ENCODE results near the gene ZNF155. TPM values are rescaled to one million over a fixed set of nuclear protein-coding genes. Genes with fewer than 3 reads are reported as not detected.

ZNF155 gene
- total and polyA plus RNA-seq, 5 experiments from 2014 or later: 0.58 to 13.7 (median 2.3) TPM

GRCh38 chr19:44010468-44010867, 26.5 kb downstream of the ZNF155 start:
- H3K27ac Mint-ChIP-seq: no peak overlapping the region
- no peak overlapping the region for H3K4me3 Mint-ChIP-seq
- DNase-seq (no peak), ATAC-seq (no peak)
- H3K9me3 Mint-ChIP-seq: peaks cover 29 to 99% (median 84%) of the 10 kb centered on the region in 9 donors
- peaks cover 65 to 92% (median 87%) of the 10 kb centered on the region in 3 donors for H3K36me3 Mint-ChIP-seq
- peaks cover 0 to 10% (median 0%) of the 10 kb centered on the region in 4 donors for H3K4me1 Mint-ChIP-seq
- no peaks in the 10 kb centered on the region for H3K27me3 Mint-ChIP-seq
- POLR2A ChIA-PET: no interaction called here

DNA sequence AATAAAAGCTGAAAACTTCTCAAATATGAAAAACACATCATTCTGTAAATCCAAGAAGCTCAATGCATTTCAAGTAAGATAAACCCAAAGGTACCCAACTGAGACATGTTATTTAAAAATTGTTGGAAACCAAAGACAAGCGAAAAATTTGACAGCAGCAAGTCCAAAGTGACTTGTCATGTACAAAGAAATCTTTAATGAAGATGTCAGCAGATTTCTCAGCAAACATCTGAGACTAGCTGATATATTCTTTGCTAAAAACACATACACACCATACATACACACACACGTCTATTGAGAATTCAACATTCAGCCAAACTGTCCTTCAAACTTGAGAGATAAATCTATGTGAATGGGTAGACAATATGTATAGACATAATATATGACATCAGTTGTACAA, 35.5 kb downstream of the ZNF155 start:
- Mint-ChIP-seq H3K36me3 (peaks cover 0 to 61% (median 41%) of the 10 kb centered on the region in 3 donors), H3K9me3 (peaks cover 15 to 77% (median 51%) of the 10 kb centered on the region in 9 donors), H3K4me1 (peaks cover 0 to 1% (median under 1%) of the 10 kb centered on the region in 4 donors), H3K27ac (no peak overlapping the region), H3K27me3 (peaks cover 0 to 27% (median 18%) of the 10 kb centered on the region in 5 donors), H3K4me3 (no peak overlapping the region)
- DNase-seq: no peak
- ATAC-seq: no peak
- POLR2A ChIA-PET: interaction anchor here (0.8 kb wide), 1 partner anchor 16 kb away, joined by 3 read pairs; no protein-coding TSS in a partner anchor

DNA sequence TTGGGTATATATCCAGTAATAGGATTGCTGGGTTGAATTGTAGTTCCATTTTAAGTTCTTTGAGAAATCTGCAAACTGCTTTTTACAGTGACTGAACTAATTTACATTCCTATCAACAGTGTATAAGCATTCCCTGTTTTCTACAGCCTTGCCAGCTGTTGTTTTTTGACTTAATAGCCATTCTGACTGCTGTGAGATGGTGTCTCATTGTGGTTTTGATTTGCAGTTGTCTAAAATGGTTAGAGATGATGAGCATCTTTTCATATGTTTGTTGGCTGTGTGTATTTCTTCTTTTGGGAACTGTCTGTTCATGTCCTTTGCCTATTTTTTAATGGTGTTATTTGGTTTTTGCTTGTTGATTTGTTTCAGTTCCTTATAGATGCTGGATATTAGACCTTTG, 37.2 kb downstream of the ZNF155 start:
- peaks cover 4 to 53% (median 41%) of the 10 kb centered on the region in 3 donors for H3K36me3 Mint-ChIP-seq
- H3K4me1 Mint-ChIP-seq: peaks cover 14 to 18% (median 16%) of the 10 kb centered on the region in 4 donors
- POLR2A ChIA-PET: no interaction called here
- peaks cover 5 to 72% (median 45%) of the 10 kb centered on the region in 9 donors for H3K9me3 Mint-ChIP-seq
- no peak overlapping the region for H3K27ac Mint-ChIP-seq
- H3K27me3 Mint-ChIP-seq: peaks cover 0 to 27% (median 18%) of the 10 kb centered on the region in 5 donors
- no peak for ATAC-seq
- no peak for DNase-seq
- H3K4me3 Mint-ChIP-seq: no peak overlapping the region

GRCh38 chr19:44024900-44025216, 40.9 kb downstream of the ZNF155 start:
- POLR2A ChIA-PET: interaction anchor here (1.5 kb wide), 1 partner anchor 26 kb away, joined by 6 read pairs; the partner anchor contains the start of gene ZNF223
- no peak for ATAC-seq
- peaks cover 0 to 12% (median 6%) of the 10 kb centered on the region in 5 donors for H3K27me3 Mint-ChIP-seq
- peaks cover 37 to 52% (median 51%) of the 10 kb centered on the region in 3 donors for H3K36me3 Mint-ChIP-seq
- H3K9me3 Mint-ChIP-seq: peaks cover 0 to 64% (median 41%) of the 10 kb centered on the region in 9 donors
- no peak for DNase-seq
- H3K4me3 Mint-ChIP-seq: peak overlapping the region; percentile 96 to 100 (median 99)
- peak overlapping the region; percentile 82 to 98 (median 94) for H3K27ac Mint-ChIP-seq
- H3K4me1 Mint-ChIP-seq: peaks cover 16 to 35% (median 25%) of the 10 kb centered on the region in 4 donors

- H3K27ac Mint-ChIP-seq: peak within 1 kb of the TSS; percentile 82 to 98 (median 94)
- peaks cover 0 to 64% (median 42%) of the 10 kb centered on the region in 9 donors for H3K9me3 Mint-ChIP-seq
- POLR2A ChIA-PET: interaction anchor here (1.1 to 1.5 kb wide), 2 partner anchors 26 to 139 kb away, joined by 3 to 6 read pairs; partner anchors contain the start of gene ZNF223
- H3K4me1 Mint-ChIP-seq: peaks cover 16 to 35% (median 25%) of the 10 kb centered on the region in 4 donors
- peaks cover 42 to 53% (median 52%) of the 10 kb centered on the region in 3 donors for H3K36me3 Mint-ChIP-seq
- peaks cover 0 to 8% (median under 1%) of the 10 kb centered on the region in 5 donors for H3K27me3 Mint-ChIP-seq
- ATAC-seq: peak; percentile 99 to 100
- peak; percentile 46 to 90 (median 70) for DNase-seq
- H3K4me3 Mint-ChIP-seq: peak within 1 kb of the TSS; percentile 96 to 100 (median 99)
Measured at GRCh38 chr19:44025217-44025936, 41.4 kb downstream of the ZNF155 start, which contains the start of gene ZNF222. ZNF222 (plus strand) TSS chr19:44025379; CDS start chr19:44025437, 58 bp downstream.

DNA sequence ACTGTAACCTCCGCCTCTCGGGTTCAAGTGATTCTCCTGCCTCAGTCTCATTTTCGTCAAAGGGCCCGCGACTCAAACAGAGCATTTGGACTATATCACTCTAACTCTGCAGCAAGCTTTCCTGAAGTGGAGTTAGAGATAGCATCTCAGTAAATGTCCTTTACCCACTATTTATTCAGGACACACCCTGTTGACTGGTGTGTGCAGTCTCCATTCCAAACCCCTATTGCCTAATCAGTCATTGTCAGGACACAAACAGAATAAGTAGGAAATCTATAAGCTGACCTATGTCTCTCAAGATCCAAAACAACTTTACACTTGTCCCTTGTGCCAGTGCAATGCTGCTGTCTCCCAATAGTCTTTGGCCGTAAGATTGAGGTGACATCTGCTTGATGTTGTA, 42.6 kb downstream of the ZNF155 start:
- Mint-ChIP-seq H3K4me3 (peak overlapping the region in 9 of 10 donors; percentile 28 to 100 (median 97)), H3K9me3 (peaks cover 0 to 65% (median 40%) of the 10 kb centered on the region in 9 donors), H3K27me3 (no peaks in the 10 kb centered on the region), H3K36me3 (peaks cover 52 to 64% (median 54%) of the 10 kb centered on the region in 3 donors), H3K27ac (peak overlapping the region in 2 of 10 donors; percentile 18 to 81), H3K4me1 (peaks cover 16 to 35% (median 25%) of the 10 kb centered on the region in 4 donors)
- ATAC-seq: no peak
- no peak for DNase-seq
- POLR2A ChIA-PET: no interaction called here

- DNase-seq (no peak), ATAC-seq (no peak)
- POLR2A ChIA-PET: no interaction called here
- peaks cover 56 to 80% (median 75%) of the 10 kb centered on the region in 3 donors for H3K36me3 Mint-ChIP-seq
- H3K27me3 Mint-ChIP-seq: no peaks in the 10 kb centered on the region
- H3K27ac Mint-ChIP-seq: no peak overlapping the region
- H3K4me3 Mint-ChIP-seq: no peak overlapping the region
- peaks cover 0 to 12% (median 6%) of the 10 kb centered on the region in 4 donors for H3K4me1 Mint-ChIP-seq
- H3K9me3 Mint-ChIP-seq: peaks cover 17 to 97% (median 72%) of the 10 kb centered on the region in 9 donors
Measured at GRCh38 chr19:44032001-44032610, 48.1 kb downstream of the ZNF155 start.

- Mint-ChIP-seq H3K4me1 (no peaks in the 10 kb centered on the region), H3K27me3 (peaks cover 5 to 33% (median 16%) of the 10 kb centered on the region in 5 donors), H3K9me3 (peaks cover 24 to 86% (median 55%) of the 10 kb centered on the region in 9 donors), H3K4me3 (no peak overlapping the region), H3K27ac (no peak overlapping the region), H3K36me3 (peaks cover 0 to 69% (median 19%) of the 10 kb centered on the region in 3 donors)
- ATAC-seq: no peak
- POLR2A ChIA-PET: no interaction called here
- DNase-seq: no peak
Measured at GRCh38 chr19:44042147-44042546, 58.2 kb downstream of the ZNF155 start.

Other genes with a start within 250 kb of the ZNF155 start
- 10 to 100 TPM; 48.9 to 51.9 TPM for gene SMG9, start 229.2 kb upstream of the ZNF155 start, total RNA-seq
- 1 to 10 TPM; 3.4 to 8.3 (median 8.3) TPM for gene SMG9, start 229.2 kb upstream of the ZNF155 start, polyA plus RNA-seq
- gene KCNN4, start 203.2 kb upstream of the ZNF155 start, total RNA-seq: 100 to 1,000 TPM in 1 of 2 experiments, 10 to 100 TPM in 1; 92.9 to 103 TPM
- gene KCNN4, start 203.2 kb upstream of the ZNF155 start, polyA plus RNA-seq: 10 to 100 TPM in 2 of 3 donors, 1 to 10 TPM in 1; 7.6 to 28.6 (median 11.7) TPM
- gene LYPD5, start 181.7 kb upstream of the ZNF155 start, total RNA-seq: under 1 TPM; 0.60 to 0.69 TPM
- under 1 TPM in 2 of 3 donors, not detected in 1; 0.07 to 0.72 TPM for gene LYPD5, start 181.7 kb upstream of the ZNF155 start, polyA plus RNA-seq
- 10 to 100 TPM; 24.2 to 25.8 TPM for gene ZNF283, start 156.9 kb upstream of the ZNF155 start, total RNA-seq
- gene ZNF283, start 156.9 kb upstream of the ZNF155 start, polyA plus RNA-seq: 1 to 10 TPM; 3.3 to 4.3 (median 3.7) TPM
- 1 to 10 TPM; 8.5 to 9.5 TPM for gene ZNF404, start 100.2 kb upstream of the ZNF155 start, total RNA-seq
- gene ZNF404, start 100.2 kb upstream of the ZNF155 start, polyA plus RNA-seq: 1 to 10 TPM; 1.8 to 4.1 (median 2.8) TPM
- gene ZNF45, start 48.9 kb upstream of the ZNF155 start, total RNA-seq: 10 to 100 TPM; 23.2 to 27.9 TPM
- gene ZNF45, start 48.9 kb upstream of the ZNF155 start, polyA plus RNA-seq: 10 to 100 TPM in 2 of 3 donors, 1 to 10 TPM in 1; 6.3 to 16.6 (median 11.1) TPM
- 1 to 10 TPM; 4.5 to 5.6 TPM for gene ZNF221, start 33.0 kb upstream of the ZNF155 start, total RNA-seq
- gene ZNF221, start 33.0 kb upstream of the ZNF155 start, polyA plus RNA-seq: 1 to 10 TPM in 1 of 3 donors, not detected in 2; 1.6 TPM
- gene ZNF230, start 18.8 kb downstream of the ZNF155 start, total RNA-seq: 10 to 100 TPM in 1 of 2 experiments, 1 to 10 TPM in 1; 9.9 to 12.0 TPM
- gene ZNF230, start 18.8 kb downstream of the ZNF155 start, polyA plus RNA-seq: 1 to 10 TPM; 1.9 to 2.5 (median 2.1) TPM
- gene ZNF222, start 41.2 kb downstream of the ZNF155 start, total RNA-seq: 1 to 10 TPM; 7.8 to 9.2 TPM
- 1 to 10 TPM in 2 of 3 donors, under 1 TPM in 1; 0.99 to 3.9 (median 1.9) TPM for gene ZNF222, start 41.2 kb downstream of the ZNF155 start, polyA plus RNA-seq
- gene ZNF223, start 67.8 kb downstream of the ZNF155 start, total RNA-seq: 1 to 10 TPM; 7.6 to 9.7 TPM
- gene ZNF223, start 67.8 kb downstream of the ZNF155 start, polyA plus RNA-seq: 1 to 10 TPM; 3.2 to 4.0 (median 3.5) TPM
- 1 to 10 TPM; 5.4 to 5.7 TPM for gene ZNF284, start 88.0 kb downstream of the ZNF155 start, total RNA-seq
- gene ZNF284, start 88.0 kb downstream of the ZNF155 start, polyA plus RNA-seq: under 1 TPM; 0.56 to 0.82 (median 0.71) TPM
- 10 to 100 TPM; 82.4 to 86.3 TPM for gene ZNF224, start 110.2 kb downstream of the ZNF155 start, total RNA-seq
- 1 to 10 TPM; 6.9 to 9.0 (median 8.2) TPM for gene ZNF224, start 110.2 kb downstream of the ZNF155 start, polyA plus RNA-seq
- 10 to 100 TPM; 11.0 to 11.3 TPM for gene ZNF225, start 129.2 kb downstream of the ZNF155 start, total RNA-seq
- 1 to 10 TPM; 1.0 to 3.3 (median 3.1) TPM for gene ZNF225, start 129.2 kb downstream of the ZNF155 start, polyA plus RNA-seq
- gene ZNF234, start 157.4 kb downstream of the ZNF155 start, total RNA-seq: 10 to 100 TPM; 20.8 to 22.7 TPM
- gene ZNF234, start 157.4 kb downstream of the ZNF155 start, polyA plus RNA-seq: 1 to 10 TPM; 3.9 to 6.2 (median 4.8) TPM
- gene ZNF226, start 180.9 kb downstream of the ZNF155 start, total RNA-seq: 10 to 100 TPM; 55.7 to 56.8 TPM
- gene ZNF226, start 180.9 kb downstream of the ZNF155 start, polyA plus RNA-seq: 10 to 100 TPM; 19.7 to 23.7 (median 20.6) TPM
- gene ZNF227, start 228.3 kb downstream of the ZNF155 start, total RNA-seq: 10 to 100 TPM; 57.0 to 57.4 TPM
- gene ZNF227, start 228.3 kb downstream of the ZNF155 start, polyA plus RNA-seq: 10 to 100 TPM in 2 of 3 donors, 1 to 10 TPM in 1; 9.0 to 12.9 (median 11.2) TPM